ENCODE measurements around the gene CPVL.

Gene CPVL

DNA sequence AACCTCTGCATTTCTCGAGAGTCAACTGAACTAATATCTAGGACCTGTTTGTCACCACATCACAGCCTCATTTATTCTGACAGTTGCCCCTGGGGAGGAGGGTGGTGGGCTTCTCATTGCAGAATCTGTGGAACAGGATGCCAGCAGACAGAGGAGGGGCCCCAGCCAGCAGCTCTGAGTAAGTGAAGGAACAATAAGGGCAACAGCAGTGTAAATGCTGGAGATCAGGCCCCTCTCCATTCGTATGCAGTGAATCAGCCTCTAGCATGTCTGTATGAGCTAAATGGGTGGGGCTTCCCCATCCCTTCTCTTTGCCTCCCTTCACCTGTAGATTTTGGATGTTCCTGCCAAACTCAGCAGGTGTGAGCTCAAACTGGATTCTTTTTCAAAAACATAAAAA, 7.7 kb upstream of the CPVL start:
- no peak for DNase-seq

DNA sequence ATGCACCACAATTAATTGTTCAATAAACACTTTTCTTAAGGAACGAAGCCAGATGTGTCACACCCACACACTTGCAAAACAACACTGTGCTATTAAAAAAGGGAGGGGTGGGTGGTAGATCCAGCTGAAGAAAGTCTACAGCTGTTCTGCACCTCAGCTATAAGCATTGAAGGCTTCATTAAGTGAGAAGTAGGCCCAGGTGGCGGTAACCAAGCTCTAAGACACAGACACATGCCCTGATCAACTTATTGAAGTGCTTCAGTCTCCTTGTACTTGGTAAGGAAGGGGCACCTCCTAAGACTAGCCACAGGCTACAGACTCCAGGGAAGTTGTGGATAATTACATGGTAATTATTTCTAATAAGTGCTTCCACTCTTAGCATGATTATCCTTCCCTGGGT, 4.5 kb upstream of the CPVL start:
- no peak for DNase-seq

DNA sequence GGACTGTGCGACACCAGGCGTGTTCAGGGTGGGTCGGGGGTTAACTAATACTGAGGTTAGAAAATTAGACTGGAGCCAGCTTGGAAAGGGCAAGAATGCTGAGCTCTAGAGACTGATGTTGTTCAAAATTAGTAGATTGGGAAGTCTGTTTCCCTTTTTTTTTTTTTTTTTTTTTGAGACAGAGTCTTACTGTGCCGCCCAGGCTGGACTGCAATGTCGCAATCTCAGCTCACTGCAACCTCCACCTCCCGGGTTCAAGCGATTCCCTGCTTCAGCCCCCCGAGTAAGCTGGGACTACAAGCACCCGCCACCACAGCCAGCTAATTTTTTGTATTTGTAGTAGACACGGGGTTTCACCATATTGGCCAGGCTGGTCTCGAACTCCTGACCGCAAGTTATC, 2.7 kb upstream of the CPVL start:
- DNase-seq: no peak

DNA sequence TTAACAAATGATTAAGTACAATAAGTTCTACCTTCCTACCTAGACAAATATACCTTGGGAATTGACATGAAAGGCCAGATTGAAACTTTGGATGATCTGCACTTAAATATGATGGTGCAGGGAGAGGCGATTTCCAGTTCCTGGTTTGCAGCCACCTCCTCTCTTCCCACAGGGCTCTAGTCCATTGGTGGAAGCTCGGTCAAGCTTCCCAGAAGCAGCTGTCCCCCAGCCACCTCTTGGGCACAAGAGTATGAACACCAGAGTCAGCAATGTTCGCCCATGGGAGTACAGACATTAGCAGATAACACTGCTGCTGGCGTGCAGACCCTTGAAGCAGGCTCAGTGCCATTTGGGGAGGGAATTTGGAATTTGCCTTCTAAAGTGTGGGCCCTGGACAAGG, 1.5 kb upstream of the CPVL start:
- DNase-seq: no peak

- DNase-seq: no peak
Measured at GRCh38 chr7:29146888-29147609, 712 bp upstream of the CPVL start.

DNA sequence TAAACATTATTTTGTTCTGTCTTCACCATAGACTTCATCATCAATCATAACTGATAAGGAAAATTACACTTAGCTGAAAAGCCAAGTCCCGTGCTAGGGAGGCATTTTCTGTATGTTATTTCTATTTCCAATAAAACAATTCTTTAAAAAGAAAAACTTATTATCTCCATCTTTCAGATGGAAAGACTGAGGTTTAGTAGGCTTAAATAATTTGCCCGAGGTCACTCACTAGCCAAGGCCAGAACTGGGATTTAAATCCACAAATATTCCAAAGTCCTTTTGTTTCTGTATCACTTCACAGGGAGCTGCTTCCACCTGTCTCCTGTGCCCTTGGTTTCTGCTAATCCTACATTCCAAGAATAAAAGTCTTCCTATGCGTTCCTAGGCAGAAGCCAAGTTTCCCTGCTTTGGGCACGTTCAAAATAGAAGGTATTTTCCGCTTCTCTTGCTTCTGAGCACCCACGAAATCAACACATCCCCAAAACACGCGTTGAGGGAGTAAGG, 732 bp downstream of the CPVL start:
- no peak for DNase-seq

- DNase-seq: no peak
Measured at GRCh38 chr7:29143751-29144150, 2.6 kb downstream of the CPVL start.

DNA sequence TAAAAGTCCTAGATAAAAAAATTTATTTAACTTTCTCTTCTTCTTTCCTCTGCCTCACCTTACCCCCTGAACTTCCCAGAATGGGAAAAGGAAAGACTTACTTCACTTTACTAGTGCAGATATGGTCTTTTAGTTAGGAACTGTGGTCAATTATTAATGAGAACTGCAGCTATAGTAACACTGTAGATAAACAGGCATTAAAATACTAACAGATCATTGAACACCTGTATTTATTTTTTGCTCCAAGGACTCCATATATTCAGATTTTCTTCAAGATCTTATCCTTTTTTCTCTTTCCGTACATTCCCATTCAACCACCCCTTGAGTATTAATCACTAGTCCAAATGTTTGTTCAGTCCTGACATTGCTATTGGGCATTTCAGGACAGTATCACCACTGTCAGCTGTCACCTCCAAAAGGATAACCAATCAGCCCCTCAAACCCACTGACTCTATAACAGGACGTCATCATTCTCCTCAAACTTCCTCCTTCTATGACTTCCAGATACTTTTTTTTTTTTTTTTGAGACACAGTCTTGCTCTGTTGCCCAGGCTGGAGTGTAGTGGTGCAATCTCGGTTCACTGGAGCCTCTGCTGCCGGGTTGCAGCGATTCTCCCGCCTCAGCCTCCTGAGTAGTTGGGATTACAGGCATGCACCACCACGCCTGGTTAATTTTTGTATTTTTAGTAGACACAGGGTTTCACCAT, 4.2 kb downstream of the CPVL start:
- no peak for DNase-seq

GRCh38 chr7:29140873-29141468, 5.4 kb downstream of the CPVL start:
- no peak for DNase-seq

DNA sequence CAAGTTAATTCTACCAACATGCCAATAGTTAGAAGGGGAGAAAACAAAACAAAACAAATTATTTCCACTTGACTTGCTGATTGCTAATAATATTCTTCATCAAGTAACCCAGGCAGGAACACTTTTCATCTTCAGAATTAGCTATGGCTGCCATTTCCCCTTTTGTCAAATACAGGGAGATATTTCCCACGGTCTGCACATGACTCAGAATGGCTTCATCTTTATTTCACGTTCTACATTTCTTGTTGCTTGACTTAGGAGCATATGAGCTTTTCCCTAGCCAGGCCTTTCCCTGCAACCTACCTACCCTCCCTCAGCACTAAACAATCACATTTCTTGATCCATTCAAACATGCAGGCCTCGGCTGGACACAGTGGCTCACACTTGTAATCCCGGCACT, 6.5 kb downstream of the CPVL start:
- no peak for DNase-seq

DNA sequence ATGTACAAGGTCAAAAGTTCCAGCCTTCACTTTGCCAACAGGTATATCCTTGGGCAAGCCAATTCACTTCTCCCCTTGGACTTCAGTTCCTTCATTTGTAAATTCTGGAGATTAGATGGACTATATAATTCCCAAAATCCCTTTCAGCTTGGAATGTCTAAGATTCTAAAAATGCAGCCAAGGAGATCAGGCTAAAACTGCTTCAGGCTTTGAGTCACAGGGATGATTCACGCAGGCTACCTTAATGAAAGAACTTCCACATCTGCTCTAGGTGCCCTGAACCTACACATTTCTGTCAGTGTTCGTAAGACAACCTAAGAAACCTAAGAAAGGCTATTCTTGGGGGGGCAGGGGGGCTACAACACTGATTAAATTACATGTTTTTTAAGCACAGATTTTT, 7.1 kb downstream of the CPVL start:
- DNase-seq: no peak

- no peak for DNase-seq
Measured at GRCh38 chr7:29138588-29138987, 7.7 kb downstream of the CPVL start.

DNA sequence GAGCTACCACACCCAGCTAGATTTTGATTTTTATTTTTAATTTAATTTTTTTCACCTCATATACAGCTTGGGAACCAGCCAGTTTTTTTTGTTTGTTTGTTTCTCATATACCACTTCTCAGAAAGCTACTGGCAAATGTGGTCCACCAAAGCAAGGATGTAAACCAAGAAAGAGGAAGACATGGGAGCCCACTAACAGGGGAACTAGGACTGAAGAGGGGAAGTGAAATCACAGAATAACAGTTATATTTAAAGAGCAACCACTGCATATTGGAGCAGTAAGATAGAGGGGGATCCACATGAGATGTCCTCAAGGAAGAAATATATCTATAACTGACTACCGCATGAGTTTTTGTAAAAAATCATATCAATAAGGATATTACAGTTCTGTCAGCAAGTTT, 10.5 kb downstream of the CPVL start:
- DNase-seq: no peak

- DNase-seq: no peak
Measured at GRCh38 chr7:29132980-29133379, 13.4 kb downstream of the CPVL start.

GRCh38 chr7:29131678-29132077, 14.7 kb downstream of the CPVL start:
- DNase-seq: no peak

DNA sequence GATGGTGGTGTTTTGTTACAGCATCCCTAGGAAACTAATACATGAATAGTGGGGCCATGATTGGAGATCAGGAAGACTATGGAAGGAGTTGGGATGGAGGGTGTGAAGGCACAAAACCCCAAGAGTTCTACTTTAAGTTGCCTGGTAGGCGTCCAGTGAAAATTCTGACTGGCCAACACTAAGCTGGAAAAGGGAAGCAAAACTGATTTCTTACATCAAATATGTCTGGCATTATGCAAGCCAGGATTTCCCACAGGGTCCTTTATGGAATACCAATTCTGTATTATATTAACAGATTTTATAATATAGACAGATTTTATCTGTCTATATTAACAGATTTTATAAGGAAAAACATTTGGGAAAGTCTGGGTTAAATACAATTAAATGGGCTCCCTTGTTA, 16.2 kb downstream of the CPVL start:
- DNase-seq: no peak

GRCh38 chr7:29127527-29127926, 18.8 kb downstream of the CPVL start:
- DNase-seq: no peak

DNA sequence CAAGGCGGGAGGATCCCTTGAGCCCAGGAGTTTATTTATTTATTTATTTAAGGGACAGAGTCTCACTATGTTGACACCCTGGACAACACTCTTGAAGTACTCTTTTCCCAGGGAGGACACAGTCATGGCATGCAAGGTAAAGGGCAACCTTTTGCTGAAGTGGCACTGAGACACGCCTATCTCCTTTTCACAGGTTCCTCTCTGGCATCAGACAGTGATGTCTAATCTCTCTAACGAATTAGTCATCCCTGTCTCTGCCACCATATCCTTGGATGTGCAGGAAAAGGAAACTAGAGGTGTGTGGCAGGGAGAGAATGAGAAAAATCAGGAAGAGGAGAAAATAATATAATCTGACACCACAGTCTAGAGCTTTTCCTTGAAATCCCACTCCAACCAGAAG, 19.5 kb downstream of the CPVL start:
- no peak for DNase-seq

GRCh38 chr7:29123626-29124190, 22.6 kb downstream of the CPVL start:
- no peak for DNase-seq

DNA sequence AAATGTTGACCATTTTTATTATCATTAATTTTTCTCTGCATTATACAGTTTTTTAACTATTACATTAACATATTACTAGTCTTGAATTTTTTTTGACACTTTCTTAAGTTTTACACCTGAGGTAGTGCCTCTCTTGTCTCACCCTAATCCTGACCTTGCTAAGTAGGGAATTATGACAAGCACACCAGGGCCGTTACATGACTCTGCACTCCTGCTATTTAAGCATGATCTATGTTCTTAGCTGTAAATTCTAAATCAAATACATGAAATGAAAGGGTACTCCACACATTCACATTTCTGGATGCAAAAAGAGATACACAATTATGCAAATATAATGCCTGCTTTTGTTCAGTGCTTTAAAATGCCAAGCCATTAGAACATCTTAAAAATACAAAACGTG, 23.6 kb downstream of the CPVL start:
- no peak for DNase-seq

DNA sequence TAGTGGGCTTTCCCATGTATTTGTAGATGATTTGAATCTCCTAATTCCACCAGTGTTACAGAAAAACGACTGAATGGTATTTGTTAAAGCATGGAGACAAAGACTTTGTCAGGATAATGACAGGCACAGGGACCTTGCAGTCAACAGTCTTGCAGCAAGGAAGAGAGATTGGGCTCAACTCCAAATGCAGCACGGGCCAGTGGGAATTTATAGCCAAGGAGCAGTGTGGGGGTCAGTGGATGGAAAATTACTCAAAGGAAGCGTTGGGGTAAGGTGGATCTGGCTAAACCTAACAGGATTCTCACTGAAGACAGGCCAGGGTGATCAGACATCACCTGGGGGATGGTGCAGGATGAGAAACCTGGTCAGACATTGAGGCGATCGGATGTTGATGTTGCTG, 24.3 kb downstream of the CPVL start:
- no peak for DNase-seq

- DNase-seq: no peak
Measured at GRCh38 chr7:29120955-29121354, 25.4 kb downstream of the CPVL start.

- no peak for DNase-seq
Measured at GRCh38 chr7:29119538-29119937, 26.8 kb downstream of the CPVL start.
